ENCODE measurements around the gene ALDH3B1.
"Not testable (repeated sequence)": the region's sequence is repeated elsewhere in the genome, so short reads cannot be mapped to it uniquely, and the experiment has no call there.

GRCh38 chr11:67978766-67979418, 31.2 kb upstream of the ALDH3B1 start:
- TF ChIP-seq CTCF (IDR thresholded peaks at IDR 0.05; ENCODE audit: insufficient read depth, low read depth, low read length); EZH2 (IDR thresholded peaks at IDR 0.05; ENCODE audit: insufficient read depth, low read length): not testable (repeated sequence)
